Adrenal gland (tissue), 5 donors: Measurements from ENCODE around the gene ANKRD40CL.

Experiments
- CTCF ChIP-seq, 6 experiments: fragments of 450-650 bp in 4 of 6; fragments of 200-600 bp in 2 of 6; sonication (generic) in 1 of 6; IDR thresholded peaks; 1 replicate in 5 of 6; 2 replicates in 1 of 6; pipeline versions ENCODE4 v1.5.1 to v1.8.0; 2016 to 2021; ENCODE audit warnings: antibody characterized with exemption in 6 of 6, mild to moderate bottlenecking in 2 of 6, moderate library complexity in 1 of 6
- POLR2A ChIP-seq, 2 donors: fragments of 450-650 bp; IDR thresholded peaks; one replicate each; pipeline ENCODE4 v1.6.1; 2017; ENCODE audit warnings: antibody characterized with exemption in 2 of 2, mild to moderate bottlenecking in 2 of 2, moderate library complexity in 1 of 2
- donor health status: DM: no; HTN: no; CAD: no.

- TF ChIP-seq CTCF (IDR thresholded peaks at IDR 0.05), result no peak
- no peak for TF ChIP-seq POLR2A (IDR thresholded peaks at IDR 0.05)
Observed at GRCh38 chr17:50767446-50767845, at the start of gene ANKRD40CL.
